GM12865 (cell line): ENCODE data around the gene ELOVL5.

Experiments
- DNase-seq: peaks from one replicate; pipeline ENCODE4 v3.0.0; 2010; ENCODE audit warnings: low read depth
- H3K4me3 ChIP-seq: 2 replicates; pipeline ENCODE4 v1.5.1; 2011; ENCODE audit warnings: mild to moderate bottlenecking, low read depth, low read length, control low read depth
- TF ChIP-seq, protein P1 (sequence below): IDR thresholded peaks from 2 replicates; pipeline ENCODE4 v1.5.1; 2011; ENCODE audit warnings: low read length, control low read depth, low read depth, inconsistent platforms; ENCODE audit not compliant: insufficient read depth; ENCODE audit errors: missing control alignments

Gene ELOVL5

DNA sequence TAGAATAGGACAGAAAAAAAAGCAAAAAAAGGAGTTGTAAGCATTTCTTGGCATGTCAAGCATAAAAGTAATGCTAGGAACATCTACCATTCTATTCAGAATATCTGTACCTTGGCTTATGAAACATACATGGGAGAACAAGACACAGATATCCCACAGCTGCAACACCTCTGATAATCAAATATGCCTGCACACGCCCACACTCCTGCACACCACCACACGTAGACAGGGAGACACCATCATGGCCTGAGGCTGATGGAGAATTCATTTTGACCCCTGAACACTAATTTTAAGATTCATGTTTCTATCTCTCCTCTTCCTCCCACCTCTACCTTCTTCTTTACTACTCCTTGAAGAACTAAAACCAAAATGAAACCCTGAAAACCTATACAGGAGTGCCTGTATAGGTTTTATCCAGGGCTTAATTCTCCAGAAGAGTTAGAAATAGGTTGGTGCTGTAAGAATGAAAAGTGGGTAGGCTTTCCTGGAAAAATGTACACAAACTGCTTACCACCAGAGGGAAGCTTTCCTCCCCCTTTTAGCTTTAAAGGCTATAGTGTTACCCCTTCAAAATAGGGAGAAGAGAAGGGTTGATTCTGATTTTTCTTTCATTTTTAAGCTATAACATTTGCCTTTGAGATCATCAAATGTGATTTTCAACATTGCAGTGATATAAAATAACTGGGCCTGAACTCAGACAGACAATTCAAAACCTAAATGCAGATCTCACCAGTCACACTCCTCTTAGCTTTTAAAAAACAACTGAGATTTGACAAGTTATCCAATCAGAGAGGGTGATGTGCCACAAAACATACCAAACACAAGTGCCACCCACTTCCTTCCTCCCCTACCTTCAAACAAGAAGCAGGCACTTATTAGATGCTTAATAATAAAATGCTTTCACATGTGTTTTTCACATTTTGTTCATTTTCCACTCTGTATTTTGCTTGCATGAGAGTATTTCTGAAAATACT lies 57.9 kb downstream of the ELOVL5 start:
- no peak overlapping the region for H3K4me3 ChIP-seq
- no peak for DNase-seq
- TF ChIP-seq, protein P1, sequence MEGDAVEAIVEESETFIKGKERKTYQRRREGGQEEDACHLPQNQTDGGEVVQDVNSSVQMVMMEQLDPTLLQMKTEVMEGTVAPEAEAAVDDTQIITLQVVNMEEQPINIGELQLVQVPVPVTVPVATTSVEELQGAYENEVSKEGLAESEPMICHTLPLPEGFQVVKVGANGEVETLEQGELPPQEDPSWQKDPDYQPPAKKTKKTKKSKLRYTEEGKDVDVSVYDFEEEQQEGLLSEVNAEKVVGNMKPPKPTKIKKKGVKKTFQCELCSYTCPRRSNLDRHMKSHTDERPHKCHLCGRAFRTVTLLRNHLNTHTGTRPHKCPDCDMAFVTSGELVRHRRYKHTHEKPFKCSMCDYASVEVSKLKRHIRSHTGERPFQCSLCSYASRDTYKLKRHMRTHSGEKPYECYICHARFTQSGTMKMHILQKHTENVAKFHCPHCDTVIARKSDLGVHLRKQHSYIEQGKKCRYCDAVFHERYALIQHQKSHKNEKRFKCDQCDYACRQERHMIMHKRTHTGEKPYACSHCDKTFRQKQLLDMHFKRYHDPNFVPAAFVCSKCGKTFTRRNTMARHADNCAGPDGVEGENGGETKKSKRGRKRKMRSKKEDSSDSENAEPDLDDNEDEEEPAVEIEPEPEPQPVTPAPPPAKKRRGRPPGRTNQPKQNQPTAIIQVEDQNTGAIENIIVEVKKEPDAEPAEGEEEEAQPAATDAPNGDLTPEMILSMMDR = no peak

DNA sequence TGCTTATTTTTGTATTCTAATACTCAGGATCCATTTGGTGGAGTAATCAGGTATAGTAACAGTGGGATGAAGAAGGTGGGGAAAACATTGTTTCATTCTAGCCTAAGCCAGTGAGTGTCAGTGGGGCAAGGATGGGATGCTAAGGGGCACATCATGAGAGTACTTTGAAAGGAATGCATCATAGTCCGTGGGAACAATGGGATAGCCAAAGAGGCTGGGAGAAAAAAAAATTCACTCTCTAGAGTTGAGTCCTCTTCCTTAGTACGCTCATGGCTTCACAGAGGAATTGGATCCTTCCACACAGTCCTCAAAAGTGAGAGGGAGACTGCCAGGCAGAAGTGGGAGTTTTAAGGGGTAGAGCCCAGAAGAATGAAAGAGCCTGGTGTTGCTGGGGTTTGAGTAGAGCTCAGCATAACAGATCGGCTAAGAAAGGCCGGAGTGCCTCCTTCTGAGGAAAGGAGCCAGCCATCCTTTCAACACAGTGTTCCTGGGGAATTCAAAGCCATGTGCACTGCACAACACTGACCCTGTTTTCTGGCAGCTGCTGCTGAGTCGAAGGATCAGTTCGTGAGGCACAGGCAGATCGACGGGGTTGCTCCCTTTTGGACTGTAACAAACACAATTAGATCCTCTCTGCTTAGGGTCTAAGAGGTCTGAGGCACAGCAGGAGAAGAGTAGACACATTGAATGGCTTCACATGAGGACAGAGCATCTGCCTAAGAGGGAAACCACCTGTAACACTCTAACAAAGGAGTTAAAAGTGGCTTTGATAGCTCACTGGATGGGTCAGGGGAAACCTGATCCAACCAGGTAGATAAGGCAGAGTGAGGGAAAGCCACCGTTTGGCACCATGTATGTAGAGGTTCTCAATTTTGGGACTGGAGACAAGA lies 61.2 kb downstream of the ELOVL5 start:
- H3K4me3 ChIP-seq = no peak overlapping the region
- DNase-seq = no peak
- TF ChIP-seq, protein P1 = no peak

DNA sequence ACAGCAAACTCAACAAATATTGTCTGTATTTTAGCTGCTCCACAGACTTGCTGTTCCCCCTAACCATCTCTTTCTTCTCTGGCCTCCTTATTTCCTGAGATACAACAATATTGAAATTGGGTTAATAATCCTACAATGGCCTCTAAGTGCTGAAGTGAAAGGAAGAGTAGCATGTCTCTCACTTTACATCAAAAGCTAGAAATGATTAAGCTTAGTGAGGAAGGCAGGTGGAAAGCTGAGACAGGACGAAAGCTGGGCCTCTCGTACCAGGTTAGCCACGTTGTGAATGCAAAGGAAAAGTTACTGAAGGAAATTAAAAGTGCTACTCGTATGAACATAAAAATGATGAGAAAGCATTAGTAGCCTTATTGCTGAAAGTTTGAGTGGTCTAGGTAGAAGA lies 63.8 kb downstream of the ELOVL5 start:
- TF ChIP-seq, protein P1 = no peak
- H3K4me3 ChIP-seq = no peak overlapping the region
- DNase-seq = peak; percentile 28

DNA sequence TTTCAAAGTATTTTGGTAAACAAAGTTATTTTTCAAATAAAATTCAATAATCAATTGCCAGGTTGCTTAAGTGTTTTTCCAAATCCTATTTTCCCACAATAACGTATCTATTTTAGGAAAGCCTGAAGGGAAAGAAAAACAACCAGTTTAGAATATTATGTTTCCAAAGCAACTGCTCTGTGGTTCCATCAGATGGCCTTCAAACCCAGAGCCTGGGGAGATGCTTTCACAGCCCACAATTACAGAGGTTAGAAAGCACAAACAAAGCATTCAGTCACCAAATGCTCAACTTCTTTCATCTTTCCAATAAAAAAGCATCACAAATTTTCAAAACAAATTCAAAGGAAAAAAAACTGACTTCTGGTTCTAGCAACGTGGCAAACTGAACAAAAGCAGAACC lies 66.0 kb downstream of the ELOVL5 start:
- TF ChIP-seq, protein P1 = no peak
- no peak for DNase-seq
- no peak overlapping the region for H3K4me3 ChIP-seq

DNA sequence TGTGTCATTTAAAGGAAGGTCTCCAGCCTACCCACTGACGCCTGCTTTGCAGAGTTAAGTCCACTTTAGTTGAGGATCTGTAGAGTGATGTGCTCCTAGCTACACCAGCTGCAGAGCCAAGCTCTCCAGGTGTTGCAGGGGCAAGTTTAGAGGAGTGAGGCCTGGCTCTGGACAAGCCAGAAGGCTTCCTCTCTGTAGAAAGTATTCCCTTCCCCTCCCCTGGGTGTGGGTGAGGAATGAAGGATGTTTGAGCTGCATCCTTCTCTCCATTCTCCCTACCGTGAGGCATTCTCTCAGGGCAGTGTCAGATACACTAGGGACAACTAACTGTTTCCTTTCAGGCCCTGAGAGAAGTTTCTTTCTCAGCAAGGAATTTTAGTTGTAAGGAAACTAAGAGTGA lies 66.5 kb downstream of the ELOVL5 start:
- TF ChIP-seq, protein P1 = no peak
- no peak for DNase-seq

DNA sequence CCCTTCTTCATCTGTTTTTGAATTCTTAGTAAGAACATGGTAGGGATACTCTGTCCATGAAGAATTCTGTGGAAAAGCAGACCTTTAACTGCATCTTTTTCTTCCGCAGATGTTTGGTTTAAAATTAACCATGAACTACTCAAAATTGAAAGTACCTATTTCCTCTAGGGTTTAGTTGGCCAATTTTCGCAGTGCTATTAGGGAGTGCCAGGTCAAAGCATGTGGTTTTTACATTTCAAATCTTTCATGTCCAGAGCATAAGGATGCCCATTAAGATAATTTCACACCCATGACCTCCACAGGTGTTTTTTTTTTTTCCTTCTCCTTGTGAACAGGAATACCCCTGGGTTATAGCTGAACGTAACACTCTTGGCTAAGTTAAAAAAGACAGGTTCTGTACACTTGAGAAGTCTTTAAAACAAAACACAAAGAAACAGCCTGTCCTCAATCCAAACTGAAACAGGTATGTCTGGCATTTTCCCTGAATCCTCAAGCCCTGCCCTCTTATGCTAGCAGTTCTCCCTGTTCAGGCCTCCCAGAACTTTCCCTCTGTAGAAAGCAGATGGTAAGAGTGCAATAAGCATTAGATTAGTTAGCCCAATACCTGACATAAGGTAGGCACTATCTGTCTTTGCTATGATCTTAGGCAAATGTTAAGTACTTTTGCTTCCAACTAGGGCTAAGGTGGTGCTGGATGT lies 67.1 kb downstream of the ELOVL5 start:
- H3K4me3 ChIP-seq = no peak overlapping the region
- DNase-seq = peak; percentile 26
- TF ChIP-seq, protein P1 = no peak

More for the DNA sequence above, 66.5 kb downstream of the ELOVL5 start:
- no peak overlapping the region for H3K4me3 ChIP-seq
